Measurements from ENCODE around the gene ARHGAP44.

DNA sequence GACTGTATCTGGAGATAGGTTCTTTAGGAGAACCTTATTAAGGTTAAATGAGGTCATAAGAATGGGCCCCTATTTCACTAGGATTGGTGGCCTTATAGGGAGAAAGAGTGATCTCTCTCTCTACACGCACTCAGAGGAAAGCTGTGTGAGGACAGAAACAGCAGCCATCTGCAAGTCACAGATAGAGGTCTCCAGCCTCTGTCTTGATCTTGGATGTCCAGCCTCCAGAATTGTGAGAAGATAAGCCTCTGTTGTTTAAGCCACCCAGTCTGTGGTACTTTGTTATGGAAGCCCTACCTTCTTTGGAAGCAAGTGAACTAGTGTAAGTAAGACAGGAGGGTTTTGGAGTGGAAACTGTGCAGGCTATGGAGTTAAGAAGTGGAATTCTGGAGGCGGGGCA, 135.3 kb downstream of the ARHGAP44 start:
- TF ChIP-seq, protein P1, sequence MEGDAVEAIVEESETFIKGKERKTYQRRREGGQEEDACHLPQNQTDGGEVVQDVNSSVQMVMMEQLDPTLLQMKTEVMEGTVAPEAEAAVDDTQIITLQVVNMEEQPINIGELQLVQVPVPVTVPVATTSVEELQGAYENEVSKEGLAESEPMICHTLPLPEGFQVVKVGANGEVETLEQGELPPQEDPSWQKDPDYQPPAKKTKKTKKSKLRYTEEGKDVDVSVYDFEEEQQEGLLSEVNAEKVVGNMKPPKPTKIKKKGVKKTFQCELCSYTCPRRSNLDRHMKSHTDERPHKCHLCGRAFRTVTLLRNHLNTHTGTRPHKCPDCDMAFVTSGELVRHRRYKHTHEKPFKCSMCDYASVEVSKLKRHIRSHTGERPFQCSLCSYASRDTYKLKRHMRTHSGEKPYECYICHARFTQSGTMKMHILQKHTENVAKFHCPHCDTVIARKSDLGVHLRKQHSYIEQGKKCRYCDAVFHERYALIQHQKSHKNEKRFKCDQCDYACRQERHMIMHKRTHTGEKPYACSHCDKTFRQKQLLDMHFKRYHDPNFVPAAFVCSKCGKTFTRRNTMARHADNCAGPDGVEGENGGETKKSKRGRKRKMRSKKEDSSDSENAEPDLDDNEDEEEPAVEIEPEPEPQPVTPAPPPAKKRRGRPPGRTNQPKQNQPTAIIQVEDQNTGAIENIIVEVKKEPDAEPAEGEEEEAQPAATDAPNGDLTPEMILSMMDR (tag by site-specific recombination; IDR thresholded peaks at IDR 0.05), result no peak
- TF ChIP-seq ZNF169 (tag by site-specific recombination; IDR thresholded peaks at IDR 0.05) (no peak), TCF7L2 (IDR thresholded peaks at IDR 0.05; ENCODE audit: borderline replicate concordance, low read depth, low read length) (no peak), ZNF184 (tag by site-specific recombination; IDR thresholded peaks at IDR 0.05) (no peak), ZNF138 (tag by site-specific recombination; IDR thresholded peaks at IDR 0.05; ENCODE audit: borderline replicate concordance) (no peak), KLF9 (tag by site-specific recombination; IDR thresholded peaks at IDR 0.05; ENCODE audit: low read depth) (no peak), ZNF776 (tag by site-specific recombination; IDR thresholded peaks at IDR 0.05; ENCODE audit: borderline replicate concordance) (no peak)
- TF ChIP-seq, protein P2, sequence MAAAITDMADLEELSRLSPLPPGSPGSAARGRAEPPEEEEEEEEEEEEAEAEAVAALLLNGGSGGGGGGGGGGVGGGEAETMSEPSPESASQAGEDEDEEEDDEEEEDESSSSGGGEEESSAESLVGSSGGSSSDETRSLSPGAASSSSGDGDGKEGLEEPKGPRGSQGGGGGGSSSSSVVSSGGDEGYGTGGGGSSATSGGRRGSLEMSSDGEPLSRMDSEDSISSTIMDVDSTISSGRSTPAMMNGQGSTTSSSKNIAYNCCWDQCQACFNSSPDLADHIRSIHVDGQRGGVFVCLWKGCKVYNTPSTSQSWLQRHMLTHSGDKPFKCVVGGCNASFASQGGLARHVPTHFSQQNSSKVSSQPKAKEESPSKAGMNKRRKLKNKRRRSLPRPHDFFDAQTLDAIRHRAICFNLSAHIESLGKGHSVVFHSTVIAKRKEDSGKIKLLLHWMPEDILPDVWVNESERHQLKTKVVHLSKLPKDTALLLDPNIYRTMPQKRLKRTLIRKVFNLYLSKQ (tag by site-specific recombination; IDR thresholded peaks at IDR 0.05; ENCODE audit: borderline replicate concordance), result no peak
- TF ChIP-seq, protein P3, sequence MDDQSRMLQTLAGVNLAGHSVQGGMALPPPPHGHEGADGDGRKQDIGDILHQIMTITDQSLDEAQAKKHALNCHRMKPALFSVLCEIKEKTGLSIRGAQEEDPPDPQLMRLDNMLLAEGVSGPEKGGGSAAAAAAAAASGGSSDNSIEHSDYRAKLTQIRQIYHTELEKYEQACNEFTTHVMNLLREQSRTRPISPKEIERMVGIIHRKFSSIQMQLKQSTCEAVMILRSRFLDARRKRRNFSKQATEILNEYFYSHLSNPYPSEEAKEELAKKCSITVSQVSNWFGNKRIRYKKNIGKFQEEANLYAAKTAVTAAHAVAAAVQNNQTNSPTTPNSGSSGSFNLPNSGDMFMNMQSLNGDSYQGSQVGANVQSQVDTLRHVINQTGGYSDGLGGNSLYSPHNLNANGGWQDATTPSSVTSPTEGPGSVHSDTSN (CRISPR knock-in tag; IDR thresholded peaks at IDR 0.05), result no peak
- TF ChIP-seq, protein P4, sequence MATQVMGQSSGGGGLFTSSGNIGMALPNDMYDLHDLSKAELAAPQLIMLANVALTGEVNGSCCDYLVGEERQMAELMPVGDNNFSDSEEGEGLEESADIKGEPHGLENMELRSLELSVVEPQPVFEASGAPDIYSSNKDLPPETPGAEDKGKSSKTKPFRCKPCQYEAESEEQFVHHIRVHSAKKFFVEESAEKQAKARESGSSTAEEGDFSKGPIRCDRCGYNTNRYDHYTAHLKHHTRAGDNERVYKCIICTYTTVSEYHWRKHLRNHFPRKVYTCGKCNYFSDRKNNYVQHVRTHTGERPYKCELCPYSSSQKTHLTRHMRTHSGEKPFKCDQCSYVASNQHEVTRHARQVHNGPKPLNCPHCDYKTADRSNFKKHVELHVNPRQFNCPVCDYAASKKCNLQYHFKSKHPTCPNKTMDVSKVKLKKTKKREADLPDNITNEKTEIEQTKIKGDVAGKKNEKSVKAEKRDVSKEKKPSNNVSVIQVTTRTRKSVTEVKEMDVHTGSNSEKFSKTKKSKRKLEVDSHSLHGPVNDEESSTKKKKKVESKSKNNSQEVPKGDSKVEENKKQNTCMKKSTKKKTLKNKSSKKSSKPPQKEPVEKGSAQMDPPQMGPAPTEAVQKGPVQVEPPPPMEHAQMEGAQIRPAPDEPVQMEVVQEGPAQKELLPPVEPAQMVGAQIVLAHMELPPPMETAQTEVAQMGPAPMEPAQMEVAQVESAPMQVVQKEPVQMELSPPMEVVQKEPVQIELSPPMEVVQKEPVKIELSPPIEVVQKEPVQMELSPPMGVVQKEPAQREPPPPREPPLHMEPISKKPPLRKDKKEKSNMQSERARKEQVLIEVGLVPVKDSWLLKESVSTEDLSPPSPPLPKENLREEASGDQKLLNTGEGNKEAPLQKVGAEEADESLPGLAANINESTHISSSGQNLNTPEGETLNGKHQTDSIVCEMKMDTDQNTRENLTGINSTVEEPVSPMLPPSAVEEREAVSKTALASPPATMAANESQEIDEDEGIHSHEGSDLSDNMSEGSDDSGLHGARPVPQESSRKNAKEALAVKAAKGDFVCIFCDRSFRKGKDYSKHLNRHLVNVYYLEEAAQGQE (tag by site-specific recombination; IDR thresholded peaks at IDR 0.05), result no peak
- TF ChIP-seq, protein P5, sequence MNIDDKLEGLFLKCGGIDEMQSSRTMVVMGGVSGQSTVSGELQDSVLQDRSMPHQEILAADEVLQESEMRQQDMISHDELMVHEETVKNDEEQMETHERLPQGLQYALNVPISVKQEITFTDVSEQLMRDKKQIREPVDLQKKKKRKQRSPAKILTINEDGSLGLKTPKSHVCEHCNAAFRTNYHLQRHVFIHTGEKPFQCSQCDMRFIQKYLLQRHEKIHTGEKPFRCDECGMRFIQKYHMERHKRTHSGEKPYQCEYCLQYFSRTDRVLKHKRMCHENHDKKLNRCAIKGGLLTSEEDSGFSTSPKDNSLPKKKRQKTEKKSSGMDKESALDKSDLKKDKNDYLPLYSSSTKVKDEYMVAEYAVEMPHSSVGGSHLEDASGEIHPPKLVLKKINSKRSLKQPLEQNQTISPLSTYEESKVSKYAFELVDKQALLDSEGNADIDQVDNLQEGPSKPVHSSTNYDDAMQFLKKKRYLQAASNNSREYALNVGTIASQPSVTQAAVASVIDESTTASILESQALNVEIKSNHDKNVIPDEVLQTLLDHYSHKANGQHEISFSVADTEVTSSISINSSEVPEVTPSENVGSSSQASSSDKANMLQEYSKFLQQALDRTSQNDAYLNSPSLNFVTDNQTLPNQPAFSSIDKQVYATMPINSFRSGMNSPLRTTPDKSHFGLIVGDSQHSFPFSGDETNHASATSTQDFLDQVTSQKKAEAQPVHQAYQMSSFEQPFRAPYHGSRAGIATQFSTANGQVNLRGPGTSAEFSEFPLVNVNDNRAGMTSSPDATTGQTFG (tag by site-specific recombination; IDR thresholded peaks at IDR 0.05; ENCODE audit: borderline replicate concordance), result no peak
- TF ChIP-seq, protein P6, sequence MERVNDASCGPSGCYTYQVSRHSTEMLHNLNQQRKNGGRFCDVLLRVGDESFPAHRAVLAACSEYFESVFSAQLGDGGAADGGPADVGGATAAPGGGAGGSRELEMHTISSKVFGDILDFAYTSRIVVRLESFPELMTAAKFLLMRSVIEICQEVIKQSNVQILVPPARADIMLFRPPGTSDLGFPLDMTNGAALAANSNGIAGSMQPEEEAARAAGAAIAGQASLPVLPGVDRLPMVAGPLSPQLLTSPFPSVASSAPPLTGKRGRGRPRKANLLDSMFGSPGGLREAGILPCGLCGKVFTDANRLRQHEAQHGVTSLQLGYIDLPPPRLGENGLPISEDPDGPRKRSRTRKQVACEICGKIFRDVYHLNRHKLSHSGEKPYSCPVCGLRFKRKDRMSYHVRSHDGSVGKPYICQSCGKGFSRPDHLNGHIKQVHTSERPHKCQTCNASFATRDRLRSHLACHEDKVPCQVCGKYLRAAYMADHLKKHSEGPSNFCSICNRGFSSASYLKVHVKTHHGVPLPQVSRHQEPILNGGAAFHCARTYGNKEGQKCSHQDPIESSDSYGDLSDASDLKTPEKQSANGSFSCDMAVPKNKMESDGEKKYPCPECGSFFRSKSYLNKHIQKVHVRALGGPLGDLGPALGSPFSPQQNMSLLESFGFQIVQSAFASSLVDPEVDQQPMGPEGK (tag by site-specific recombination; IDR thresholded peaks at IDR 0.05), result no peak

All from HEK293 (cell line).